ENCODE results near the gene DCAF8. TPM values are rescaled to one million over a fixed set of nuclear protein-coding genes. Genes with fewer than 3 reads are reported as not detected.

Gene DCAF8
- total and polyA plus RNA-seq, 2 experiments from 2014 or later, result 55.0 to 104 TPM

DNA sequence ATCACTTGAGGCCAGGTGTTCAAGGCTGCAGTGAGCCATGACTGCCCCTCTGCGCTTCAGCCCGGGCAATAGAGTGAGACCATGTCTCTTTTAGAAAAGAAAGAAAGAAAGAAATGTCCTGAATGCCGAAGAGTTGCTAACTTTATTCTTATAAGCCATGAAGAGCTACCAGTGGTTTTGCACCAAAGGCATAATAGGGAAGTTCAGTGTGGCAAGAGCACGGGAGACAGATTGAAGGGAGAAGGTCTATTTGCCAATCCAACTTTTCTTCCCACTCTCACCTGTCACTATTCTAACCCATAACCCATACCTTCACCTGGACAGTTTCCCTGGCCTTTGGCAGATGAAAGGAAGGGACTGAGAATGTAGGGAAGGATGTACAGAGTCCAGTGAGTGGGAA, 61.6 kb downstream of the DCAF8 start:
- Mint-ChIP-seq H3K27ac (no peak overlapping the region), H3K36me3 (ENCODE audit: low read depth) (no peaks in the 10 kb centered on the region), H3K4me3 (no peak overlapping the region), H3K27me3 (ENCODE audit: insufficient read depth, low read depth, poor library complexity) (peaks cover 12% of the 10 kb centered on the region), H3K4me1 (peaks cover 10% of the 10 kb centered on the region), H3K9me3 (no peaks in the 10 kb centered on the region; the same call in 2 of the 3 replicates)
- H3K27me3 ChIP-seq (ENCODE audit: insufficient read depth), result no peaks in the 10 kb centered on the region
- no peak overlapping the region for H3K4me2 ChIP-seq
- no peak overlapping the region for H2AFZ ChIP-seq
- no peaks in the 10 kb centered on the region for H3K36me3 ChIP-seq (ENCODE audit: insufficient read depth)
- H3K79me2 ChIP-seq (replicated peaks; ENCODE audit: insufficient read depth), result peaks cover 5% of the 10 kb centered on the region
- no peak for DNase-seq (ENCODE audit: low spot score)
- no peak for TF ChIP-seq EZH2 (IDR thresholded peaks at IDR 0.05; ENCODE audit: low read depth, unreplicated experiment)
- no peak for TF ChIP-seq CREB1 (CRISPR knock-in tag; IDR thresholded peaks at IDR 0.05; ENCODE audit: low read depth)
- TF ChIP-seq ZNF331 (CRISPR knock-in tag; IDR thresholded peaks at IDR 0.05; ENCODE audit: low read depth), result no peak
- TF ChIP-seq NANOG (IDR thresholded peaks at IDR 0.05; ENCODE audit: borderline replicate concordance), result no peak
- TF ChIP-seq, protein P1, sequence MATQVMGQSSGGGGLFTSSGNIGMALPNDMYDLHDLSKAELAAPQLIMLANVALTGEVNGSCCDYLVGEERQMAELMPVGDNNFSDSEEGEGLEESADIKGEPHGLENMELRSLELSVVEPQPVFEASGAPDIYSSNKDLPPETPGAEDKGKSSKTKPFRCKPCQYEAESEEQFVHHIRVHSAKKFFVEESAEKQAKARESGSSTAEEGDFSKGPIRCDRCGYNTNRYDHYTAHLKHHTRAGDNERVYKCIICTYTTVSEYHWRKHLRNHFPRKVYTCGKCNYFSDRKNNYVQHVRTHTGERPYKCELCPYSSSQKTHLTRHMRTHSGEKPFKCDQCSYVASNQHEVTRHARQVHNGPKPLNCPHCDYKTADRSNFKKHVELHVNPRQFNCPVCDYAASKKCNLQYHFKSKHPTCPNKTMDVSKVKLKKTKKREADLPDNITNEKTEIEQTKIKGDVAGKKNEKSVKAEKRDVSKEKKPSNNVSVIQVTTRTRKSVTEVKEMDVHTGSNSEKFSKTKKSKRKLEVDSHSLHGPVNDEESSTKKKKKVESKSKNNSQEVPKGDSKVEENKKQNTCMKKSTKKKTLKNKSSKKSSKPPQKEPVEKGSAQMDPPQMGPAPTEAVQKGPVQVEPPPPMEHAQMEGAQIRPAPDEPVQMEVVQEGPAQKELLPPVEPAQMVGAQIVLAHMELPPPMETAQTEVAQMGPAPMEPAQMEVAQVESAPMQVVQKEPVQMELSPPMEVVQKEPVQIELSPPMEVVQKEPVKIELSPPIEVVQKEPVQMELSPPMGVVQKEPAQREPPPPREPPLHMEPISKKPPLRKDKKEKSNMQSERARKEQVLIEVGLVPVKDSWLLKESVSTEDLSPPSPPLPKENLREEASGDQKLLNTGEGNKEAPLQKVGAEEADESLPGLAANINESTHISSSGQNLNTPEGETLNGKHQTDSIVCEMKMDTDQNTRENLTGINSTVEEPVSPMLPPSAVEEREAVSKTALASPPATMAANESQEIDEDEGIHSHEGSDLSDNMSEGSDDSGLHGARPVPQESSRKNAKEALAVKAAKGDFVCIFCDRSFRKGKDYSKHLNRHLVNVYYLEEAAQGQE (IDR thresholded peaks at IDR 0.05; ENCODE audit: unreplicated experiment), result no peak
- no peak for TF ChIP-seq POLR2AphosphoS5 (IDR thresholded peaks at IDR 0.05; ENCODE audit: low read depth)
- TF ChIP-seq, protein P2, sequence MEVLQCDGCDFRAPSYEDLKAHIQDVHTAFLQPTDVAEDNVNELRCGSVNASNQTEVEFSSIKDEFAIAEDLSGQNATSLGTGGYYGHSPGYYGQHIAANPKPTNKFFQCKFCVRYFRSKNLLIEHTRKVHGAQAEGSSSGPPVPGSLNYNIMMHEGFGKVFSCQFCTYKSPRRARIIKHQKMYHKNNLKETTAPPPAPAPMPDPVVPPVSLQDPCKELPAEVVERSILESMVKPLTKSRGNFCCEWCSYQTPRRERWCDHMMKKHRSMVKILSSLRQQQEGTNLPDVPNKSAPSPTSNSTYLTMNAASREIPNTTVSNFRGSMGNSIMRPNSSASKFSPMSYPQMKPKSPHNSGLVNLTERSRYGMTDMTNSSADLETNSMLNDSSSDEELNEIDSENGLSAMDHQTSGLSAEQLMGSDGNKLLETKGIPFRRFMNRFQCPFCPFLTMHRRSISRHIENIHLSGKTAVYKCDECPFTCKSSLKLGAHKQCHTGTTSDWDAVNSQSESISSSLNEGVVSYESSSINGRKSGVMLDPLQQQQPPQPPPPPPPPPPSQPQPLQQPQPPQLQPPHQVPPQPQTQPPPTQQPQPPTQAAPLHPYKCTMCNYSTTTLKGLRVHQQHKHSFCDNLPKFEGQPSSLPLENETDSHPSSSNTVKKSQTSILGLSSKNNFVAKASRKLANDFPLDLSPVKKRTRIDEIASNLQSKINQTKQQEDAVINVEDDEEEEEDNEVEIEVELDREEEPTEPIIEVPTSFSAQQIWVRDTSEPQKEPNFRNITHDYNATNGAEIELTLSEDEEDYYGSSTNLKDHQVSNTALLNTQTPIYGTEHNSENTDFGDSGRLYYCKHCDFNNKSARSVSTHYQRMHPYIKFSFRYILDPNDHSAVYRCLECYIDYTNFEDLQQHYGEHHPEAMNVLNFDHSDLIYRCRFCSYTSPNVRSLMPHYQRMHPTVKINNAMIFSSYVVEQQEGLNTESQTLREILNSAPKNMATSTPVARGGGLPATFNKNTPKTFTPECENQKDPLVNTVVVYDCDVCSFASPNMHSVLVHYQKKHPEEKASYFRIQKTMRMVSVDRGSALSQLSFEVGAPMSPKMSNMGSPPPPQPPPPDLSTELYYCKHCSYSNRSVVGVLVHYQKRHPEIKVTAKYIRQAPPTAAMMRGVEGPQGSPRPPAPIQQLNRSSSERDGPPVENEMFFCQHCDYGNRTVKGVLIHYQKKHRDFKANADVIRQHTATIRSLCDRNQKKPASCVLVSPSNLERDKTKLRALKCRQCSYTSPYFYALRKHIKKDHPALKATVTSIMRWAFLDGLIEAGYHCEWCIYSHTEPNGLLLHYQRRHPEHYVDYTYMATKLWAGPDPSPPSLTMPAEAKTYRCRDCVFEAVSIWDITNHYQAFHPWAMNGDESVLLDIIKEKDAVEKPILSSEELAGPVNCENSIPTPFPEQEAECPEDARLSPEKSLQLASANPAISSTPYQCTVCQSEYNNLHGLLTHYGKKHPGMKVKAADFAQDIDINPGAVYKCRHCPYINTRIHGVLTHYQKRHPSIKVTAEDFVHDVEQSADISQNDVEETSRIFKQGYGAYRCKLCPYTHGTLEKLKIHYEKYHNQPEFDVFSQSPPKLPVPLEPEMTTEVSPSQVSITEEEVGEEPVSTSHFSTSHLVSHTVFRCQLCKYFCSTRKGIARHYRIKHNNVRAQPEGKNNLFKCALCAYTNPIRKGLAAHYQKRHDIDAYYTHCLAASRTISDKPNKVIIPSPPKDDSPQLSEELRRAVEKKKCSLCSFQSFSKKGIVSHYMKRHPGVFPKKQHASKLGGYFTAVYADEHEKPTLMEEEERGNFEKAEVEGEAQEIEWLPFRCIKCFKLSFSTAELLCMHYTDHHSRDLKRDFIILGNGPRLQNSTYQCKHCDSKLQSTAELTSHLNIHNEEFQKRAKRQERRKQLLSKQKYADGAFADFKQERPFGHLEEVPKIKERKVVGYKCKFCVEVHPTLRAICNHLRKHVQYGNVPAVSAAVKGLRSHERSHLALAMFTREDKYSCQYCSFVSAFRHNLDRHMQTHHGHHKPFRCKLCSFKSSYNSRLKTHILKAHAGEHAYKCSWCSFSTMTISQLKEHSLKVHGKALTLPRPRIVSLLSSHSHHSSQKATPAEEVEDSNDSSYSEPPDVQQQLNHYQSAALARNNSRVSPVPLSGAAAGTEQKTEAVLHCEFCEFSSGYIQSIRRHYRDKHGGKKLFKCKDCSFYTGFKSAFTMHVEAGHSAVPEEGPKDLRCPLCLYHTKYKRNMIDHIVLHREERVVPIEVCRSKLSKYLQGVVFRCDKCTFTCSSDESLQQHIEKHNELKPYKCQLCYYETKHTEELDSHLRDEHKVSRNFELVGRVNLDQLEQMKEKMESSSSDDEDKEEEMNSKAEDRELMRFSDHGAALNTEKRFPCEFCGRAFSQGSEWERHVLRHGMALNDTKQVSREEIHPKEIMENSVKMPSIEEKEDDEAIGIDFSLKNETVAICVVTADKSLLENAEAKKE (CRISPR knock-in tag; IDR thresholded peaks at IDR 0.05), result no peak
- no peak for TF ChIP-seq EZH2phosphoT487 (IDR thresholded peaks at IDR 0.05; ENCODE audit: unreplicated experiment)
- TF ChIP-seq, protein P3, sequence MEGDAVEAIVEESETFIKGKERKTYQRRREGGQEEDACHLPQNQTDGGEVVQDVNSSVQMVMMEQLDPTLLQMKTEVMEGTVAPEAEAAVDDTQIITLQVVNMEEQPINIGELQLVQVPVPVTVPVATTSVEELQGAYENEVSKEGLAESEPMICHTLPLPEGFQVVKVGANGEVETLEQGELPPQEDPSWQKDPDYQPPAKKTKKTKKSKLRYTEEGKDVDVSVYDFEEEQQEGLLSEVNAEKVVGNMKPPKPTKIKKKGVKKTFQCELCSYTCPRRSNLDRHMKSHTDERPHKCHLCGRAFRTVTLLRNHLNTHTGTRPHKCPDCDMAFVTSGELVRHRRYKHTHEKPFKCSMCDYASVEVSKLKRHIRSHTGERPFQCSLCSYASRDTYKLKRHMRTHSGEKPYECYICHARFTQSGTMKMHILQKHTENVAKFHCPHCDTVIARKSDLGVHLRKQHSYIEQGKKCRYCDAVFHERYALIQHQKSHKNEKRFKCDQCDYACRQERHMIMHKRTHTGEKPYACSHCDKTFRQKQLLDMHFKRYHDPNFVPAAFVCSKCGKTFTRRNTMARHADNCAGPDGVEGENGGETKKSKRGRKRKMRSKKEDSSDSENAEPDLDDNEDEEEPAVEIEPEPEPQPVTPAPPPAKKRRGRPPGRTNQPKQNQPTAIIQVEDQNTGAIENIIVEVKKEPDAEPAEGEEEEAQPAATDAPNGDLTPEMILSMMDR (conservative IDR thresholded peaks at IDR 0.05; ENCODE audit: low read depth in 2 of 2), result no peak
- TF ChIP-seq, protein P4, sequence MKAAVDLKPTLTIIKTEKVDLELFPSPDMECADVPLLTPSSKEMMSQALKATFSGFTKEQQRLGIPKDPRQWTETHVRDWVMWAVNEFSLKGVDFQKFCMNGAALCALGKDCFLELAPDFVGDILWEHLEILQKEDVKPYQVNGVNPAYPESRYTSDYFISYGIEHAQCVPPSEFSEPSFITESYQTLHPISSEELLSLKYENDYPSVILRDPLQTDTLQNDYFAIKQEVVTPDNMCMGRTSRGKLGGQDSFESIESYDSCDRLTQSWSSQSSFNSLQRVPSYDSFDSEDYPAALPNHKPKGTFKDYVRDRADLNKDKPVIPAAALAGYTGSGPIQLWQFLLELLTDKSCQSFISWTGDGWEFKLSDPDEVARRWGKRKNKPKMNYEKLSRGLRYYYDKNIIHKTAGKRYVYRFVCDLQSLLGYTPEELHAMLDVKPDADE (IDR thresholded peaks at IDR 0.05), result no peak
- TF ChIP-seq JUNB (IDR thresholded peaks at IDR 0.05; ENCODE audit: unreplicated experiment), result no peak
- no peak for TF ChIP-seq ZNF114 (CRISPR knock-in tag; IDR thresholded peaks at IDR 0.05)
- TF ChIP-seq STAT1 (IDR thresholded peaks at IDR 0.05; ENCODE audit: unreplicated experiment), result no peak
- 0 out of 2 replicates have a peak, but pooled peaks cover 9% of the 10 kb centered on the region for H3K4me1 ChIP-seq (ENCODE audit: insufficient read depth)
- H3F3A ChIP-seq (replicated peaks; ENCODE audit: low read depth), result no peaks in the 10 kb centered on the region
- peaks cover under 1% of the 10 kb centered on the region; the same call in 1 of the 2 replicates for H4K20me1 ChIP-seq (replicated peaks; ENCODE audit: insufficient read depth)
- H3K9me2 ChIP-seq (ENCODE audit: insufficient read depth), result 0 out of 2 replicates have a peak, but pooled peaks cover 8% of the 10 kb centered on the region
- ATAC-seq, result no peak
- H3K4me3 ChIP-seq, result no peak overlapping the region
- no peak overlapping the region for H3K27ac ChIP-seq (ENCODE audit: low read depth)

Data from GM23338 (cell line).